Left lobe of liver (tissue), 2 donors: ENCODE data around the gene WDR31. TPM values are rescaled to one million over a fixed set of nuclear protein-coding genes. Genes with fewer than 3 reads are reported as not detected.

Experiments used
- ATAC-seq: fragments of 200-7000 bp; cut with Tn5 transposase; one replicate; pipeline ENCODE4 v1.9.1; 2020; ENCODE audit warnings: mild to moderate bottlenecking, moderate library complexity
- DNase-seq: peaks from one replicate; pipeline ENCODE4 v3.0.0-alpha.2; 2020; ENCODE audit warnings: low spot score
- total RNA-seq: library from RNA; stranded (reverse); gene quantifications from one replicate; pipeline ENCODE4 v1.2.1, GENCODE V29; 2021
- donor health status: DM: no; HTN: no; CAD: no; lungs with moderate emphysema.
- donor health status: DM: no; HTN: yes; CAD: no.

WDR31 gene
- total RNA-seq, 1 donor from 2014 or later, result 3.0 TPM

DNA sequence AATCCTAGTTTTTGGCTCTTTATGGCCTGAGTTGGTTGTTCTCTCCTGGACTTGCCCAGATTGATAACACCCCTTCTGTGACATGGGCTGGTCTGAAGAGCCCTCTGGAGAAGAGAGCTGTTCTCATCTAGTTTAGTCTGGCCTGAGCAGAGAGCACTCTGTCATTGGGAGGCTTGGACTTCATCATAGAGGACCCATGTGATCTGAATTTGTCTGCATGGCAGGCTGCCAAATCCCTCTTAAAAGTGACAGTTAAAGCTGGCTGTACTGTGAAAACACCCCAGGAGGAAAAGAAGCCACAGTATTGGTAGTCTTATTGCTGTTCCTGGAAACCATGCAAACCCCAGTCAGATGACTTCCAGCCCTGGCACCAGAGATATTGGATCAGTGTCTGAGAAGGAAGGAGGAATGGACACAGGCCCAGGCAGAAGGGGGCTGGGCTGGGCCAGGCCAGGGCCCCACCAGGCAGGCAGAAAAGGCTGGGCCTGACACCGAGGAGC, 3.7 kb upstream of the WDR31 start:
- DNase-seq (peak; percentile 85), ATAC-seq (peak; percentile 63)

DNA sequence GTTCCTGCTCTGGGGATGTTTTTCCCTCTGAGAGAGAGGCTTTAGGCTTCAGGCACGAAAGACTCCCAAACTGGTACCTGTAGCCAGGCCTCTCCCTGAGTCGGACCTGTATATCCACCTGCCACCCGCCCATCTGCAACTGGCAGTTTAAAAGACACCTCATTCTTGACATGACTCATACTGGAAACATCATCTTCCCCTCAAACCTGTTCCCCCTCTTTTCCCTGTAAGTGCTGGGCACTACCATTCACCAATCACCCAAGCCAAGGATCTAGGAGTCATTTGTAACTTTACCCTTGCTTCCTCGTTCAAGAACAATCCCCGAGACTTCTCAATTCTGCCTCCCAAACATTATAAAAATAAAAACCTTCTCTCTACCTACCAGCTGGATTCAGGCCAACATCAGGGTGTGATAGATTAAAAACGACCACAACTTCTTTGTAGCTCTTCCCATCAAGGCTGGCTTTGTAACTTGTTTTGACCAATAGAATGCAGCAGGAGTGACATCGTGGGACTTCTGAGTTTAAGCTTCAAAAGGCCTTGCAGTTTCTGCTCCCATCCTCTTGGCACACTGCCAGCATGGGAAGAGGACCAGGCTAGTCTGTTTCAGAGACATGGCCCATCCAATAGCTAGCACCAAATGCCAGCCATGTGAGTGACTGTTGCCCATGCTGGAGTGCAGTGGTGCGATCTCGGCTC, 1.8 kb upstream of the WDR31 start:
- DNase-seq (no peak), ATAC-seq (no peak)

DNA sequence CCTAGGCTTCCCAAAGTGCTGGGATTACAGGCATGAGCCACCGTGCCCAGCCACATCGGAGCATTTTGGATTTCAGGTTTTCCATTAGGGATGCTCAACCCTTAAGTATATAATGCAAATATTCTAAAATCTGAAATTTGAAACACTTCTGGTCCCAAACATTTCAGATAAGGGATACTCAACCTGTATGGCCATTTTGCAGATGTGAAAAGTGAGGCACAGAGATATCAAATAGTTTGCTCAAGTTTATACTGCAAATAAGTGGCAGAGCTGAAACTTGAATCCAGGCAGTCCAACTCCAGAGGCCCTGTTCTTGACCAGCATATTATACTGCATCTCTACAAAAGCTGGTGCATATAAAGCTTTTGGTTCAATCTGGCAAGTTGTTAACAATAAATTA, 2.4 kb downstream of the WDR31 start:
- no peak for DNase-seq
- no peak for ATAC-seq

DNA sequence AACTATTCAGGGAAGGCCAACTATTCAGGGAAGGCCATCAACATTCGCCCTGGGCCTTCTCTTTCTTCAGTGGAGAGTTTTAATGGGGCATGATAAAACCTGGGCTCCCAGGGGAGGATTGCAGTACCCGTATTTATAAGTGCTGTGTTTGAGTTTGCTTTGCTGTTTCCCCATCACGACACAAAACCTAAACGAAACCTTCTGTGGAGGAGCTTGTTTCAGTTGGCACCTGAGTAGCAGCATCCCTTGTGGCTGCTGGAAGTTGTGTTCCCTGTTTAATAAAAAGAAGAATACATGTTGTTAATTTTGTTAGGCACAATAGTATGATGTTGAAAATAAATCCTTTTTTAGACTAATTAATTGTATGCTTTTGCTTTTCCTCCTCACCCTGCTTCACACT, 8.3 kb downstream of the WDR31 start:
- ATAC-seq (no peak), DNase-seq (no peak)

DNA sequence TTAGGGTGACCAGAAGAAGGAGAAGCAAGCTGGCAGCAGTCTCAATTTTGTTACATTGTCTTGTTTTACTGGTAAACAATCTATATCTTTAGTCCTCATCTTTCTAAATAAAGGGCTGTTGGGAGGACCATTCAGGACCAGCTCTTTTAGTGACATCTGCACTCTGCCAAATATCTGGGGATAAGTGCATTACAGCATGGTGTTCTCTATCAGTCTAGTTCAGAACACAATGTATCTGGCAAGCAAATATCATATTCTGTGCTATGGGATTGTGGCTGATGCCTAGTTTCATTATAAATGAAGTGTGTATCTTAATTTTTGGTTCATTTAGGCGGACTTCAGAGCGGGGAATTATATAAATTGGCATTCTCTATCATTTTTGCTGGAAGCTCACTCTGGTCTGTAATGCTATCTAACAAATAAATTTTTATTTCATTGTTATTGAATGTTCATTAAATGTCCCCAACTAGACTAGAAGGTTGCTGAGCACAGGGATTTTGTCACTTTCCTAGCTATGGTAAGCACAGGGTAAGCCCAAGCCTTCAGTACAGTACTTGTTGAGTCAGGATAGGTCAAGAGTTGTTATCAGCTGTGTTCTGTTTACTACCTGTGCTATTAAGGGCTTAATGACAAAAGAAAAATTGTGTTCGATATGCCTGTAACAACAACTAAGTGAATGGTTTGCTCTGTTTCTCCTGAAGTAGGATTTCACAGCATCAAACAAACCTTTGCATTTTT, 11.9 kb downstream of the WDR31 start:
- DNase-seq, result no peak
- ATAC-seq, result no peak

DNA sequence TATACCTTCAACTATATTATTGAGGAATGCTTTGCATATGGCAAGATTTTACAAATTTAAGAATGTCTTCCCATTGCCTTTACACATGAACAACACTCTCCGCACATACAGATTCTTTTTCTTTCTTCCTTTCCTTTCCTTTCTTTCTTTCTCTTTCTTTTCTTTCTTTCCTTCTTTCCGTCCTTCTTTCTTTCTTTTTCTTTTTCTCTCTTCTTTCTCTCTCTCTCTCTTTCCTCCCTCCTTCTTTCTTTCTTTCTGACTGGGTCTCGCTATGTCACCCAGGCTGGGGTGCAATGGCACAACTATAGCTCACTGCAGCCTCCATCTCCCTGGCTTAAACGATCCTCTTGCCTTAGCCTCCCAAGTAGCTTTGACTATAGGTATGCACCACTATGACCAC, 13.8 kb downstream of the WDR31 start:
- ATAC-seq (no peak), DNase-seq (no peak)

DNA sequence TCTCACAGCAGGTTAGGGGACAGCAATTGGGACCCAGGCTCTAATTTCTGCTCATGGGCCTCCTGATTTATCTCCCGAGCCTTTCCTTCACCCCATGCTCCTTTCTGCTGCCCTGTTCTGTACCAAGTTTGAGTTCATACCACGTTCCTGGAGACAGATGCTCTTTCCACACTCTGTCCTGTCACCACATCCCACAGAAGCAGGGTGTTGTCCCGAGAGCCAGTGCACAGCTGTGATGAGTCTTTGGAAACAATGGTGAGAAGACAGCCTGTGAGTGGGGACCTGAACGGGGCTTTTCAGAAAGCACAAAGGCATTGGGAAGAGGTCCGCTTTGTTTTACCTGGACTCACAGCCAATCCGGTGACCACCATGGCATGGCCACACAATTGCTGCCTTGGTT, 17.4 kb downstream of the WDR31 start:
- no peak for DNase-seq
- ATAC-seq, result no peak

DNA sequence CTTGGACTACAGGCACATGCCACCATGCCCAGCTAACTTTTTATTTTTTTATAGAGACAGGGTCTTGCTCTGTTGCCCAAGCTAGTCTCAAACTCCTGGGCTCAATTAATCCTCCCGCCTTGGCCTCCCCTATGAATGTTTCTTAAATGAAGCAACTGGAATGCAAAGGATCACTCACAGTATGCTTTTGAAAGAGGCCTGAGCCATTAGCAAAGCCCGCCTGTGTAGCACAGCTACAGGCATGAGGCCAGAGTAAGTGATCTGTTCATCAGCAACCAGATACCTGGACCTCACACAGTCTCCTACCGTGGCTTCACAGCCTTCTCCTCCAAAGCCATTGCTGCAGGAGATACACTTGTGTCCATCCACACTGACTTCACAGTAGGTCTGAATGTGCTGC, 20.0 kb downstream of the WDR31 start:
- DNase-seq (no peak), ATAC-seq (no peak)

DNA sequence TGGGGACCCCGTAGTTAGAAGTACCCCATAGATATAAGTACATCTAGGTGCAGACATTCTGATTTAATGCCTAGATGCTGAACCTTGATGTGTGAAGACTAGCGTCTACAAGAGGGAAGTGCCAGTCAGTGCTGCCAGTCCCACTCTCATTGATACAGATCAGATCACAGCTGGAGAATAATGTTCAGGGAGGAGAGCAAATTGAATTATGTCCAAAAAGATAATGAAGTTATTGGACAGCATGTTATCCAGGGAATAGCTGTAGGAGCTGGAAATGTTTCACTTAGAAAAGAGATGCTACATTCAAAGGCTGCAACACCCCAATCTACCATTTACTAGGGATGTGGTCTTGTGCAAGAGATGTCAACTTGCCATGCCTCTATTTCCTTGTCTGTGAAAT, 21.0 kb downstream of the WDR31 start:
- DNase-seq (no peak), ATAC-seq (no peak)

DNA sequence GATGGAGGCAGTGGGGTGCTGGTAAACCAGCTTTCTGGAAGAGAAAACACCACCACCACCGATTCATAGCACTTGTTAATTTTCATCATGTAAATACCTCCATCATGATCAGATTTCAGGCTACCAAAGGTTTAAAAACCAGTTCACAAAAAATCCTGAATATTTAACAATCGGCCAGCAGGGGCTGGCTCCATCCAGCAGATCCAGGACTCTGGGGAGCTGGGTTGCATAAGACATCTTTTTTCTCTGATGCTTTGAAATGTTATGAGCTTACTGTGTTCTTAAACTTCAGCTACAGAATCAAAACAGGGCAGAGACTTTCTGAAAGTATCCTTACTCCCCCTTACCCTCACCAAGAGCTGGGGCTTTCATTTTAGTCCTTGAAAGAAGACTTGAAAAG, 22.3 kb downstream of the WDR31 start:
- ATAC-seq, result peak; percentile 42
- DNase-seq, result no peak

DNA sequence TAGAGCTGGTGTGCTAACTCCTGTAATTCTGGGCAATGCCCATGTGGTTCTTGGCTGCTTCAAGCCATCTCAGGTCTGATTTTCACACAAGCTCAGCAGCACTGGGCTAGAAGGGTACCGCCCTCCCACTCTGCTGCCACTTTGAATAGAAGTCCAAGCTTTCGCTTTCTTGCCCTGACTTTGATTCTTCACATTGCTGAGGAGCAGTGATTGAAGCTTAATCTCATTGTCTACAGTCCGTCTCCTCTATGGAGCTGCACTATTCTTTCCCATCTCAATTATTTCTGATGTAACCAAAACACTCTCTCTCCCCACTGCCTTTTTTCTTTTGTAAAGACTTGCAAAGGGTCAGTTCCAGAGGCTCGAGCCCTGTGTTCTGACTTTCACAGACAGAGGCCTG, 24.0 kb downstream of the WDR31 start:
- ATAC-seq (no peak), DNase-seq (no peak)

DNA sequence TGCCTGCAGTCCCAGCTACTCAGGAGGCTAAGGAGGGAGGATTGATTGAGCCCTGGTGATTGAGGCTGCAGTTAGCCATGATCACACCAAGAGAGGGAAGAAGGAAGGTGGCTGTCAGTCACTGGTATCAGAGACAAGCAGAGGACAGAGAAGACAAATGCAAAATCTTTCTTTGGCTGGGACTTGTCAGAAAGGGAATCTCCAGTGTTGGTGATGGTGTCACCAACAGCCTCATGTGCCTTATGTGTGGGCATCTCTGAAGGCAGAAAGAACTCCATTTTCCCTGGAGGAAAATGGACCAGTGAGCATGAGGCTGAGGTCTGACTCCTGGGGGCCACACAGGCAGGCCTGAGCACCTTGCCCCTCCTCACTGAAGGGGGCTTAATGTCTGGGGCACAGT, 24.8 kb downstream of the WDR31 start:
- DNase-seq (no peak), ATAC-seq (no peak)

DNA sequence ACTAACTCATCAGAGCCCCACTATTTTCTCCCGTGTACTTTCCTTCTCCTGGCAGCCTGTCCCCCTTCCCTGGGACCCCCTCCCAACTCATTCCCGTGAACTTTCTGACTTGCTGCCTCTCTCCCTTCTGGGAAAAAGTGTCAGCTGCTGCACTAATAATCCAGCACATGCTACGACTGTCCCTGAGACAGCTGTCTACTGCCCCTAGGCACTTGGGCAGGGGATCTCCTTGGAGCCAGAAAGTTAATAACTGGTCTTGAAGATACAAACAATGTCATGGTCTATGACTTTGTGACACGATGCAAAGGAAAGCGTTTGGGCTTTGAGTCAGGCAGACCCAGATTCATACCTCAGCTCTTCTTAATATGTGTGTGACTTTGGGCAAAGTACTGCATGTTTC, 26.8 kb downstream of the WDR31 start:
- no peak for DNase-seq
- ATAC-seq, result no peak

DNA sequence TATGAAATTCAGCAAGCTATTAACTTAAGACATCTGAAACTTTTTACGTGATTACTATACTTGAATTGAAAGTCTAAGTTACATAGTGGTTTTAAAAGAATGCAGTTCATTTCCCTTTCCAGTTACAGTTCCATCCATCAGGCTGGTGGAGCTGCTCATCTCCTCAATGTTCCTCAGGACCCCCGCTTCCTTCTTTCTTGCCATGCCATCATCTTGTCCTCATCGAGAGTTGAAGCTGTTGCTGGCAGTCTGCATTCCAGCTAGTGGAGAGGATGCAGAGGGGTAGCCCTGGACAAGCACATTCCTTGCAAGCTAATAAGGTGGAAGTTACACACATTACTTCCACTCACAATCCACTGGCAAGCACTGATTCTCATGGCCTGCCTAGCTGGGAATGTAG, 28.1 kb downstream of the WDR31 start:
- DNase-seq, result no peak
- ATAC-seq, result no peak

DNA sequence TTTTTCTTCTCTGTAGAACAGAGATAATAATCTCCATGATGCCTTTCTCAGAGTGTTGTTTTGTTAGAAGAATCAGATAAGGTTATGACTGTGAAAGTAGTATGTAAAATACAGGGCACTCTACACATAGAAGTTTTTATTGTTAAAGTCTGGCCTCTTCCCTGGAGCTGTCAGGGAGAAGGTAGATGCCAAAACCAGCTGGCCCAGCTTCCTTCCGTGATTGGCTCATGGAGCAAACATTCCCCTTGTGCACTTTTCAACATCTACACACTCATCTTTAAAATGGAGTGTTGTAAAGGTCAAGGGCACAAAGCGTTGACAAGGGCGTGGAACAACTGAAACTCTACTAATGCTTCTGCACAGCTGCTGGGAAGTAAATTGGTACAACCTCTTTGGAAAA, 29.5 kb downstream of the WDR31 start:
- DNase-seq (no peak), ATAC-seq (no peak)

DNA sequence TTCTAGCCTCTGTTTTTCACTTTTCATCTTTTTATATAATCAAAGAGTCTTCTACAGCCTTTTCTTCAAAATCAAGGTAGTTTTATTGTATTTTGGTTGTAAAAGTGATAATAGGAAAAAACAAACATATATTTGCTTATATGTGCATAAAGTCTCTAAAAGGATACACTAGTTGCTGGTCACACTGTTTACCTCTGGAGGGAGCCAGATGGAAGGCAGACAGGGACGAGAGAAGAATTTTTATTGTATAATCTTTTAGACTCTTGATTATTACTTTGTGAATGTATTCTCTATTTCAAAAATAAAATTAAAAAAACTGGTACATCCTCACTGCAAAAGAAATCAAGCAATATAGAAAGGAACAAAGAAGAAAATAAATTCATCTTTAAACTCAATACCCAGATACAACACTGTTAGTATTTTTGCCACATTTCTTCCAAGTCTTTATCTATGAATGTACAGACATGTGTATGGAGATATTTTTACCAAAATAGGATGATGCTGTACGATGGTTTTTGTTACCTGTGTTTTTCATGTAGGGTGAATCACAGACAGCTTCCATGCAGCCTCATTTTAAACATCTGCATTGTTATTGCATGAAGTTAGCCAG, 30.8 kb downstream of the WDR31 start:
- ATAC-seq, result peak; percentile 88

DNA sequence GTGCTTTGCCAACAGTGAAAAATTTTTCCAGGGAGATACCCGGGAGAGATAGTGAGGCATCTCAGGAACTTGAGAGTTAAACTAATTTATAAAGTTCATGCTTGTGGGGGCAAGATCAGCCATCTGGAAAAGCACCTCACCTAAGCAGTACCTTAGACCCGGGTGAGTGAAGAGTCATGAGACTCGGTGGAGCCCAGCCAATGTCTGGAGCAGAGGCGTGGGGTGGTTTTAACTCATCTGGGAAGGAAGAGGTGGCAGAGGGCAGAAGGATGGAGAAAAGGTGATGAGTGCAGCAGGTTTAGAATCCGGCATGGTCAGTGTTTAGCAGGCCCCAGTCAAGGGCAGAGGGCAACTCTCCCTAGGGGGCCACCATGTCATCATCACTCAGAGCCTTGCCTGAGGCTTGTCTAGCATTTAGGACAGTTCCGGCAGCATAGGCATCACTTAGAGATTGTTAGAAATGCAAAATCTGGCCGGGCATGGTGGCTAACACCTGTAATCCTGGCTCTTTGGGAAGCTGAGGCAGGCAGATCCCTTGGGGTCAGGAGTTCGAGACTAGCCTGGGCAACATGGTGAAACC, 32.6 kb downstream of the WDR31 start:
- no peak for ATAC-seq
- DNase-seq, result no peak

More for the DNA sequence above, 30.8 kb downstream of the WDR31 start:
- DNase-seq, result no peak

DNA sequence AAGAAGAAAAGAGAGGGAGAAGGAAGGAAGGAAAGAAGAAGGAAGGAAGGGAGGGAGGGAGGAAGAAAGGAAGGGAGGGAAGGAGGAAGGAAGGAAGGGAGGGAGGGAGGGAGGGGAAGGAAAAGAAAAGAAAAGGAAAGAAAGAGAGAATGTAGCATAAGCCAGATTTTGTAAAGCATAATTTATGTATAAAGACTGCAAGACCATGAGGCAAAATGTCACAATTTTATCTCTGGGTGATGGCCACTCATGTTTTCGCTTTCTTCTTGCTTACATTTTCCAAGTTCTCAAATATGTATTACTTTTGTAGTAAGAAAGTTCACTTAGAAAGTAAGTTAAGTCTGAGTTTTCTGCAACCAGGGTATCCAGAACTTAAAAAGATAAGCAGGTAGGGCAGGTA, 33.5 kb downstream of the WDR31 start:
- DNase-seq (no peak), ATAC-seq (no peak)

DNA sequence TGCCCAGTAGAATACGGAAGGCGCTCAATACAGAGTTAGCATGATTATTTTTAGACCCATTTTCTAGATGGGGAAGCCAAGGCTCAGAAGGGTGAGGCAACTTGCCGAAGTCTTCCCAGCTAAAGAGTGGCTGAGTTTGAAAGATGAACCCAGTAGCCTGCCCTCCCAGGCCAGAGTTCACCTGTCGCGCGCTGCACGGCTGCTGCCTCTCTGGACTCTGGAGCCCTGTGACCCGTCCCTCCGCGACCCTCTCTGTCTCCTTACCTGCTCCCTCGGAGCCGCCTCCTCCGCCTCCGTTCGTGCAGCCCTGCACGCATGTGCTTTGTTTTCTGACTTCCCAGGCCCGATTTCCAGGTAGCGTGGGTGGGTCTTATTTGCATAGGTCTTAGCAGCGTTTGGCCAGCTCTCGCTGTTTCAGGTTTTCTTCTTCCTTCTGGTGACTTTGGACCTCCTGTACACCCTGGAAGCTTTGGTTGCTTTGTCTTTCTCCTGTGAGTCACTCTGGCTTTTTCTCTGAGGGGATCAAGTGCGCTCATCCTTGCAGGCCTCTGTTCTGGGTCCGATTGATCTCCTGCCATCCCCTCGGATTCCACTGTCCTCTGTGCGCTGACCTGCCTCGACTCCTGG, 37.2 kb downstream of the WDR31 start, which contains the start of gene RNF183:
Gene RNF183, minus strand, starts transcription at position 585 of the 627 bp plus-strand sequence. CDS start 5,192 bp downstream, outside the sequence.
- no peak for ATAC-seq
- no peak for DNase-seq

DNA sequence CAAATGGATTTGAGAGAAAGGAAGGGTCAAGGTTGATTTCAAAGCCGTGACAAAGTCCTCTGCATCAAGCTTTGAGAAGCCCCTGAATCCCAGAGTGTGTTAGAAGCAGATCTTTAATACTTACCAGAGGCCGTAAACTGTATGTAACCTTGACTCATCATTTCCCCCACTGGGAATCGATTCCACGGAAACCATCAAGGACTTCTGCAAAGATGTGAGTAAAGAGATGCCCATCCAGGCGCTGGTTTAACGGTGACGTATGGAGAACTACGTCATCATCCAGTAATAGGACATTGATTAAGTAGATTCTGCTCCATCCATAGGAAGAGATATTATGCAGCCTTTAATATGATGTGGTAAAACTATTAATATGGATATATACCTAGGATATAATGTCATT, 38.5 kb downstream of the WDR31 start:
- no peak for ATAC-seq
- no peak for DNase-seq

DNA sequence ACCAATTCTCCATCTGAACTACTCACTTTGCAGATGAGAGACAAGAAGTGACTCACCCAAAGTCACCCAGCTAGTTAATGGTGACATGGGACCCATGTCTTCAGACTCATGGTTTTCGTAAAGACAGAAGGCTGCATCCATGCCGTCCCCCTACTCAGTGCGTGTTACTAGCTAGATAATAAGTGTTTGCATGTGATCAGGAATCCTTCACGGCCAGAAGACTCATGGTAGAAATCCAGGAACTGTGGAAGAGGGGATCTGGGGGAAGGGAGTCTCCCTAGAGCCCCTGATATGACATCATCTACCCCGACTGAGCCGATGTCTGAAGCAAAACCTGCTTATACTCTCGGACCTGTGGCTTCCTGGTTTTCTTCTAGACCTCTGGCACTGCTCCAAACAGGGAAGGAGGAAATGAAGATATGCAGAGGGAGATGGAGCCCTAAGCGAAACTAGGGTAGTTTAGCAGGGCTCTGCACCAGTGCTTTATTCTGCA, 40.2 kb downstream of the WDR31 start:
- peak; percentile 15 for ATAC-seq
- DNase-seq, result no peak
